K562 (cell line): ENCODE measurements around the gene NXF1. TPM values are rescaled to one million over a fixed set of nuclear protein-coding genes. Genes with fewer than 3 reads are reported as not detected.

Source experiments
- ATF1 ChIP-seq, 2 experiments: fragments of 450-650 bp in 1 of 2; IDR thresholded peaks; 2 replicates each; pipeline ENCODE4 v1.6.1; 2016; ENCODE audit warnings: missing compliant biosample characterization in 1 of 2, missing genetic modification characterization in 1 of 2
- FOXM1 ChIP-seq, 2 experiments: fragments of 450-650 bp in 1 of 2; sonication (generic) in 1 of 2; formaldehyde crosslinking in 1 of 2; IDR thresholded peaks; 2 replicates each; pipeline versions ENCODE4 v1.6.1 to v1.9.0; 2017 to 2022; ENCODE audit warnings: low read depth in 2 of 2, mild to moderate bottlenecking in 2 of 2, missing genetic modification reagents in 1 of 2, moderate library complexity in 1 of 2
- HCFC1 ChIP-seq: IDR thresholded peaks from 2 replicates; pipeline ENCODE4 v1.6.1; 2012; ENCODE audit warnings: low read depth, low read length, improper control_type of control experiment
- KDM1A ChIP-seq, 2 experiments: fragments of 450-650 bp; IDR thresholded peaks; 2 replicates each; pipeline ENCODE4 v1.6.1; 2016; ENCODE audit warnings: mild to moderate bottlenecking in 2 of 2
- NCOR1 ChIP-seq: fragments of 450-650 bp; IDR thresholded peaks from 2 replicates; pipeline ENCODE4 v1.6.1; 2016; ENCODE audit warnings: mild to moderate bottlenecking, moderate library complexity
- SLC30A9 ChIP-seq: fragments of 250-450 bp; sonication (Bioruptor Pico); IDR thresholded peaks from 2 replicates; pipeline ENCODE4 v1.8.0; 2022; ENCODE audit warnings: mild to moderate bottlenecking, moderate library complexity
- SOX6 ChIP-seq: fragments of 450-650 bp; IDR thresholded peaks from 2 replicates; pipeline ENCODE4 v1.6.1; 2014; ENCODE audit warnings: mild to moderate bottlenecking
- SREBF1 ChIP-seq: fragments of 150-350 bp; IDR thresholded peaks from 2 replicates; pipeline ENCODE4 v1.6.1; 2014; ENCODE audit warnings: antibody characterized with exemption, low read depth, low read length, borderline replicate concordance
- ZBTB11 ChIP-seq, 3 experiments: fragments of 200-800 bp in 1 of 3; fragments of 250-450 bp in 1 of 3; fragments of 450-650 bp in 1 of 3; sonication (Bioruptor Pico) in 1 of 3; sonication (Bioruptor generic) in 1 of 3; formaldehyde crosslinking in 1 of 3; IDR thresholded peaks; 2 replicates each; pipeline versions ENCODE4 v1.6.1 to v1.8.0; 2016 to 2022; ENCODE audit warnings: mild to moderate bottlenecking in 2 of 3, missing genetic modification characterization in 2 of 3, missing compliant biosample characterization in 1 of 3, moderate library complexity in 1 of 3
- ZNF146 ChIP-seq: IDR thresholded peaks from one replicate; pipeline ENCODE4 v1.6.1; 2018; ENCODE audit warnings: missing compliant biosample characterization; ENCODE audit not compliant: unreplicated experiment
- polyA plus RNA-seq, 8 experiments: library from polyadenylated mRNA; depleted of rRNA in 4 of 8; stranded (reverse) in 5 of 8; unstranded in 3 of 8; fragments of >200 nt; fragmentation: Nextera tagmentation in 2 of 8; fragmentation: Illumina TruSeq in 1 of 8; extraction: Ambion mirVana in 2 of 8; extraction: Trizol in 1 of 8; gene quantifications; 2 replicates each; pipeline versions ENCODE4 v1.2.1 to v1.2.3, GENCODE V29; 2011 to 2014; ENCODE audit warnings: inconsistent platforms in 1 of 8, missing spikeins in 1 of 8
- total RNA-seq, 7 experiments: library from RNA; depleted of rRNA in 6 of 7; stranded (reverse); fragments of >200 nt in 6 of 7; fragmentation: Illumina TruSeq in 2 of 7; extraction: Trizol in 2 of 7; gene quantifications; 2 replicates each; pipeline versions ENCODE4 v1.2.1 to v1.2.3, GENCODE V29; 2011 to 2021; ENCODE audit warnings: low replicate concordance in 1 of 7

The NXF1 gene
- total and polyA plus RNA-seq, 9 of the 15 experiments (the other 6 are each of a cell fraction or from before 2014, with no cell fraction given): 18.1 to 98.3 (median 35.8) TPM

DNA sequence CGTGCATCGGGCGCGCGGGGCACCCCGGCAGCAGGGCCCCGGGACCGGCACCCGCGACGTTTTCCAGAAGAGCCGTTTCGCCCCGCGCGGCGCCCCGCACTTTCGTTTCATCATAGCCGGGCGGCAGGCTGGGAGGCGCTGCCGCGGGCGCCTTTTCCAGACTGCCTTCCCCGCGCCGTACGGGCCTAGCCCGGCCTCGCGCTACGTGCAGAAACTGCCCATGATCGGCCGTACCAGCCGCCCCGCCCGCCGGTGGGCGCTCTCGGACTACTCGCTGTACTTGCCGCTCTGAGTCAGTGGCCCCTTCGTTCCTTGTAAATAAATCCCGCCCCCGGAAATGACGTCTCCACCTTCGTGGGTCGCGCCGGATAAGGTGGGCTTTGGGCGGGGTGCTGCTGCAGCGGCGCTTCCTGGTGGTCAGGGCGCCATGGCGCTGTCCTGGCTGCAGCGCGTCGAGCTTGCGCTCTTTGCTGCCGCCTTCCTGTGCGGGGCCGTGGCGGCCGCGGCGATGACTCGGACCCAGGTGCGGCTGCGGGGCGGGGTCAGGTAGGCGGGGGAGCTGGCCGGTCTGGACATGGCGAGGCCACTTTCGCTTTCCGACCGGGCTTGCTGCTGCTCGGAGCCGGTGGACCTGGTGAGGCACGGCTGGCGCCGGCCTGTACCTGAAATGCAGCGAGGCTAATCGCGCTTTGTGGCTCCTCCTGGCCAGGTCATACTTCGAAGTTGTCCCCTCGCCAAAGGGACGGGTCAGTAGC lies 18.1 kb downstream of the NXF1 start, which contains the start of gene TMEM179B (continued):
- TF ChIP-seq ZBTB11 (CRISPR knock-in tag; IDR thresholded peaks at IDR 0.05): peak in 2 of 3 experiments; percentile 51 to 87; a peak in 3 of 6 replicates
- no peak for TF ChIP-seq SLC30A9 (CRISPR knock-in tag)
- peak; percentile 61 for TF ChIP-seq SOX6
- TF ChIP-seq HCFC1: peak; percentile 76
- no peak for TF ChIP-seq SREBF1
- peak; percentile 3 for TF ChIP-seq ZNF146 (CRISPR knock-in tag)
- no peak for TF ChIP-seq KDM1A (IDR thresholded peaks at IDR 0.05)
- TF ChIP-seq ATF1 (CRISPR knock-in tag; IDR thresholded peaks at IDR 0.05): peak; percentile 61
- peak; percentile 97 for TF ChIP-seq ATF1 (tag; IDR thresholded peaks at IDR 0.05)
- TF ChIP-seq FOXM1 (IDR thresholded peaks at IDR 0.05; ENCODE audit: low read depth): no peak
- TF ChIP-seq FOXM1 (CRISPR knock-in tag; IDR thresholded peaks at IDR 0.05; ENCODE audit: low read depth): no peak
- TF ChIP-seq NCOR1: peak; percentile 53; the same call in 1 of the 2 replicates
